ENCODE data around the gene NUDT9.
A peak's percentile ranks its signal among the peaks of the same experiment; 100 is the strongest.
"Not testable (repeated sequence)": the region's sequence is repeated elsewhere in the genome, so short reads cannot be mapped to it uniquely, and the experiment has no call there.

Gene NUDT9

GRCh38 chr4:87423317-87424098, 1.1 kb downstream of the NUDT9 start:
- H3K9ac ChIP-seq: peak overlapping the region; percentile 68
- TF ChIP-seq CTCF (conservative IDR thresholded peaks at IDR 0.05; ENCODE audit: low read depth, low read length): no peak
- H3K4me3 ChIP-seq (IDR thresholded peaks at IDR 0.05; ENCODE audit: insufficient read depth, low read depth, low read length): no peak overlapping the region
- no peaks in the 10 kb centered on the region for H3K36me3 ChIP-seq (ENCODE audit: insufficient read depth)
- H4K20me1 ChIP-seq (ENCODE audit: insufficient read depth): no peaks in the 10 kb centered on the region
- peaks cover 31% of the 10 kb centered on the region; the same call in 1 of the 2 replicates for H3K79me2 ChIP-seq (ENCODE audit: insufficient read depth, low read depth)
- H3K27ac ChIP-seq: peak overlapping the region; percentile 71; the same call in 1 of the 2 replicates
- H3K27me3 ChIP-seq (ENCODE audit: insufficient read depth, low read depth): no peaks in the 10 kb centered on the region
- peak overlapping the region; percentile 97 for H2AFZ ChIP-seq (ENCODE audit: low read depth)
- H3K4me2 ChIP-seq: peak overlapping the region; percentile 86
- H3K4me1 ChIP-seq (ENCODE audit: low read depth, poor library complexity, severe bottlenecking): peaks cover 20% of the 10 kb centered on the region

GRCh38 chr4:87424099-87424543, 1.7 kb downstream of the NUDT9 start:
- Histone ChIP-seq H3K79me2 (ENCODE audit: insufficient read depth, low read depth) (peaks cover 31% of the 10 kb centered on the region; the same call in 1 of the 2 replicates), H3K4me1 (ENCODE audit: low read depth, poor library complexity, severe bottlenecking) (peaks cover 20% of the 10 kb centered on the region), H3K27ac (peak overlapping the region; percentile 71; the same call in 1 of the 2 replicates), H2AFZ (ENCODE audit: low read depth) (peak overlapping the region; percentile 97; the same call in 1 of the 2 replicates), H3K4me2 (peak overlapping the region; percentile 86)
- H3K4me3 ChIP-seq (IDR thresholded peaks at IDR 0.05; ENCODE audit: insufficient read depth, low read depth, low read length); H3K36me3 ChIP-seq (ENCODE audit: insufficient read depth); H4K20me1 ChIP-seq (ENCODE audit: insufficient read depth); H3K27me3 ChIP-seq (ENCODE audit: insufficient read depth, low read depth); H3K9ac ChIP-seq: not testable (repeated sequence)

GRCh38 chr4:87425711-87426110, 3.3 kb downstream of the NUDT9 start:
- Histone ChIP-seq H3K4me3 (IDR thresholded peaks at IDR 0.05; ENCODE audit: insufficient read depth, low read depth, low read length) (no peak overlapping the region), H3K27ac (no peak overlapping the region), H3K9ac (no peak overlapping the region), H3K27me3 (ENCODE audit: insufficient read depth, low read depth) (no peaks in the 10 kb centered on the region), H3K79me2 (ENCODE audit: insufficient read depth, low read depth) (peaks cover 37% of the 10 kb centered on the region; the same call in 1 of the 2 replicates), H3K4me2 (no peak overlapping the region), H2AFZ (ENCODE audit: low read depth) (no peak overlapping the region), H3K36me3 (ENCODE audit: insufficient read depth) (no peaks in the 10 kb centered on the region), H3K4me1 (ENCODE audit: low read depth, poor library complexity, severe bottlenecking) (peaks cover 20% of the 10 kb centered on the region), H4K20me1 (ENCODE audit: insufficient read depth) (no peaks in the 10 kb centered on the region)
- TF ChIP-seq CTCF (conservative IDR thresholded peaks at IDR 0.05; ENCODE audit: low read depth, low read length): no peak

- TF ChIP-seq CTCF (conservative IDR thresholded peaks at IDR 0.05; ENCODE audit: low read depth, low read length): no peak
- H2AFZ ChIP-seq (ENCODE audit: low read depth): no peak overlapping the region
Observed at GRCh38 chr4:87426865-87427517, 4.6 kb downstream of the NUDT9 start.

More at GRCh38 chr4:87426865-87427517, 4.6 kb downstream of the NUDT9 start:
- no peak overlapping the region for H3K4me2 ChIP-seq
- no peaks in the 10 kb centered on the region for H3K36me3 ChIP-seq (ENCODE audit: insufficient read depth)
- no peak overlapping the region for H3K9ac ChIP-seq
- H3K4me3 ChIP-seq (IDR thresholded peaks at IDR 0.05; ENCODE audit: insufficient read depth, low read depth, low read length): no peak overlapping the region
- no peaks in the 10 kb centered on the region for H3K27me3 ChIP-seq (ENCODE audit: insufficient read depth, low read depth)
- H3K4me1 ChIP-seq (ENCODE audit: low read depth, poor library complexity, severe bottlenecking): peaks cover 14% of the 10 kb centered on the region
- no peak overlapping the region for H3K27ac ChIP-seq
- H3K79me2 ChIP-seq (ENCODE audit: insufficient read depth, low read depth): peaks cover 37% of the 10 kb centered on the region; the same call in 1 of the 2 replicates
- no peaks in the 10 kb centered on the region for H4K20me1 ChIP-seq (ENCODE audit: insufficient read depth)

All from KMS-11 (cell line).